Cardiac septum (tissue), 1 donor: ENCODE data around the gene SMIM24. TPM values are rescaled to one million over a fixed set of nuclear protein-coding genes. Genes with fewer than 3 reads are reported as not detected.
A peak's percentile ranks its signal among the peaks of the same experiment; 100 is the strongest.

Experiments
- DNase-seq: peaks from one replicate; pipeline ENCODE4 v3.0.0-alpha.2; 2020; ENCODE audit warnings: low spot score
- intact Hi-C: fragments of 100-400 bp; cut with DNase I; formaldehyde crosslinking; loops from one replicate; pipeline ENCODE4 v1.14.0; 2022
- total RNA-seq: library from RNA; stranded (reverse); fragmentation: NEBNext Ultra II Directional; extraction: Animal tissue kit (Norgen Biotek cat#: 25700); gene quantifications from one replicate; pipeline ENCODE4 v1.2.1, GENCODE V29; 2021
- donor health status: DM: no; HTN: no; CAD: no.

The SMIM24 gene
- total RNA-seq, 1 donor from 2014 or later = not detected

- no peak for DNase-seq
- intact Hi-C loops = no loop called here
Observed at GRCh38 chr19:3501780-3502179, 21.5 kb upstream of the SMIM24 start.

GRCh38 chr19:3500429-3501101 is 20.2 kb upstream of the SMIM24 start, which contains the start of gene DOHH:
Gene DOHH, minus strand, starts transcription at chr19:3500674. Its CDS starts 3,860 bp downstream, at chr19:3496814.
- intact Hi-C loops = no loop called here
- DNase-seq = peak; percentile 98

- intact Hi-C loops = no loop called here
- no peak for DNase-seq
Observed at GRCh38 chr19:3499738-3500428, 19.6 kb upstream of the SMIM24 start.

GRCh38 chr19:3497757-3498520 is 17.6 kb upstream of the SMIM24 start:
- intact Hi-C loops = no loop called here
- DNase-seq = no peak

- DNase-seq = no peak
Observed at GRCh38 chr19:3496392-3497273, 16.3 kb upstream of the SMIM24 start.

GRCh38 chr19:3494559-3494958 is 14.2 kb upstream of the SMIM24 start:
- intact Hi-C loops = no loop called here
- DNase-seq = no peak

More at GRCh38 chr19:3496392-3497273, 16.3 kb upstream of the SMIM24 start:
- intact Hi-C loops = no loop called here

- no peak for DNase-seq
- intact Hi-C loops = no loop called here
Observed at GRCh38 chr19:3494051-3494450, 13.7 kb upstream of the SMIM24 start.

- intact Hi-C loops = no loop called here
- no peak for DNase-seq
Observed at GRCh38 chr19:3493651-3494050, 13.3 kb upstream of the SMIM24 start.

GRCh38 chr19:3492919-3493318 is 12.6 kb upstream of the SMIM24 start:
- DNase-seq = no peak
- intact Hi-C loops = no loop called here

- intact Hi-C loops = no loop called here
Observed at GRCh38 chr19:3492131-3492839, 12.0 kb upstream of the SMIM24 start.

GRCh38 chr19:3491396-3492119 is 11.2 kb upstream of the SMIM24 start:
- intact Hi-C loops = no loop called here
- DNase-seq = no peak

More at GRCh38 chr19:3492131-3492839, 12.0 kb upstream of the SMIM24 start:
- no peak for DNase-seq

GRCh38 chr19:3483226-3483628 is 2.9 kb upstream of the SMIM24 start, which contains the start of gene SMIM44:
Gene SMIM44, minus strand, starts transcription at chr19:3483441. Its CDS starts 38 bp downstream, at chr19:3483403.
- no peak for DNase-seq
- intact Hi-C loops = no loop called here

- no peak for DNase-seq
Observed at GRCh38 chr19:3482507-3483225, 2.3 kb upstream of the SMIM24 start.

GRCh38 chr19:3481241-3482090 is 1.1 kb upstream of the SMIM24 start:
- intact Hi-C loops = no loop called here
- no peak for DNase-seq

More at GRCh38 chr19:3482507-3483225, 2.3 kb upstream of the SMIM24 start:
- intact Hi-C loops = no loop called here

GRCh38 chr19:3479834-3480215 is 500 bp downstream of the SMIM24 start:
- intact Hi-C loops = no loop called here
- no peak for DNase-seq

- no peak for DNase-seq
- intact Hi-C loops = no loop called here
Observed at GRCh38 chr19:3479177-3479833, 1.0 kb downstream of the SMIM24 start.
